CD4-positive, alpha-beta T cell treated with Interleukin-1 beta for 1 hour (primary cell): ENCODE measurements around the gene AKIP1.
A peak's percentile ranks its signal among the peaks of the same experiment; 100 is the strongest.

Experiments
- DNase-seq, 2 donors: peaks; one replicate each; pipeline ENCODE4 v3.0.0-alpha.2; 2020 to 2022

AKIP1 gene

GRCh38 chr11:8961401-8961800, 50.4 kb downstream of the AKIP1 start:
- DNase-seq: no peak

DNA sequence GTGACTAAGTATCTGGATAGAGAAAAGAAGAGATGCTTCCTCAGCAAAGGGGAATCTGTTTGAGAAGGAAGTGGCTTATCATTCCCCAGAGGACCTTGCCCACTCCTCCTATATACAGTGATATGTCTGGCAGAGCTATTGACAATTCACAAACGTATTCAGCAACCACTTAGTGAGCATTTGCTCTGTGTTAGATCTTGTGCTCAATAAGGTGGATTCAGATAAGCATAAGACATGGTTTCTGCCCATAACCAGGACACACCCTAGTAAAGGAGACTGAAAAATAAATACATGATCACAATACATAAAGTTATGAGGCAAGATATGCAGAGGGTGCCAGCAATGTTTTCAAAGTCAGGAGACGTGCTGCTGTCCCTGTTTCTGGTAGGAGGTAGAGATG, 51.9 kb downstream of the AKIP1 start:
- DNase-seq: no peak

DNA sequence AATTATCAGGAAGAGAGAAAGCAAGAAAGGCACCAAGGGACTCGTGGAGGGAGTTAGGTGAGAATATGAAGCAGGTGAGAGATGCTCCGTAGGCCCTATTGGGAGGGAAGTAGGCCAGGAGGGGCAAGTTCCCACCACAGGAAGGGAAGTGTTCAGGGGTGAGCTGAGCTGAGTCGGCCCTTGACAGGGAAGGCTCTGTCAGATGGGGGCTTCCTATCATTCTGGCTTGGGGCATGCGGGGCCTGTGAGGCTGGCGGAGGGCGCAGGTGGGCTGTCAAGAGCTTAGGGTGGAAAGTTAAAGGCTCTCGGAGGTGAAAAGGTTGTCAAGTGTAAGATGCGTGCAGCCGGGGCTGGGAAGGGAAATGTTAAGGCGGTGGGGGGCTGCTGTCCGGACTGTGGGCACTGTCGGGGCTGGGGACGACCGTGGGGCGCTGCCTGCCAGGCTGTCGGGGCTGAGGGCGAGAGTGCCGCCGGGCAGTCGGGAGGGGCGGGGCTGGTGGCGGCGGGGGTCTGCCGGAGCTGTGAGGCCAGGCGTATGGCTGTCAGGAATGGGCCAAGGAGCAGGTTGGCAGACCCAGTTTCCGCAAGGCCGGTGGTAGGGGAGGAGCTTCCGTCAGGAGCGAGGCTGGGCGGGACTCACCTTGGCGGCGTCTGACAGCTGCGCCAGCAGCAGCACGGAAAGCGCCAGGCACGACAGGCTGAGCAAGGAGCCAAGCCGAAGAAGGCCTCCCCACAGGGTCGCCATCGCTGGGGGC, 52.8 kb downstream of the AKIP1 start:
- DNase-seq: peak; percentile 76 to 79

- DNase-seq: peak; percentile 77 to 80
Measured at GRCh38 chr11:8964324-8965320, 53.6 kb downstream of the AKIP1 start, which contains the start of gene TMEM9B. Gene TMEM9B, minus strand, starts transcription at chr11:8964442. Its CDS starts 129 bp downstream, at chr11:8964313.

GRCh38 chr11:8967184-8967583, 56.2 kb downstream of the AKIP1 start:
- no peak for DNase-seq
